B cell (primary cell): ENCODE data around the gene WRNIP1.

ENCODE experiments used
- CTCF ChIP-seq: fragments of 200-600 bp; IDR thresholded peaks from one replicate; pipeline ENCODE4 v1.8.0; 2022; ENCODE audit warnings: antibody characterized with exemption, mild to moderate bottlenecking
- EZH2 ChIP-seq: IDR thresholded peaks from 2 replicates; pipeline ENCODE4 v1.6.1; 2012; ENCODE audit warnings: borderline replicate concordance, low read depth, mild to moderate bottlenecking, moderate library complexity, low read length; ENCODE audit not compliant: insufficient read depth, poor library complexity, severe bottlenecking

GRCh38 chr6:2793534-2794151 is 28.4 kb downstream of the WRNIP1 start:
- TF ChIP-seq CTCF (no peak), EZH2 (no peak)
